Fibroblast of skin of left quadriceps (primary cell): ENCODE data around the gene RETREG1.
"Not testable (repeated sequence)": the region's sequence is repeated elsewhere in the genome, so short reads cannot be mapped to it uniquely, and the experiment has no call there.

Experiments used
- DNase-seq, 2 experiments: peaks; one replicate each; pipeline ENCODE4 v3.0.0-alpha.2; 2013; ENCODE audit warnings: low read depth in 2 of 2

Gene RETREG1, protein sequence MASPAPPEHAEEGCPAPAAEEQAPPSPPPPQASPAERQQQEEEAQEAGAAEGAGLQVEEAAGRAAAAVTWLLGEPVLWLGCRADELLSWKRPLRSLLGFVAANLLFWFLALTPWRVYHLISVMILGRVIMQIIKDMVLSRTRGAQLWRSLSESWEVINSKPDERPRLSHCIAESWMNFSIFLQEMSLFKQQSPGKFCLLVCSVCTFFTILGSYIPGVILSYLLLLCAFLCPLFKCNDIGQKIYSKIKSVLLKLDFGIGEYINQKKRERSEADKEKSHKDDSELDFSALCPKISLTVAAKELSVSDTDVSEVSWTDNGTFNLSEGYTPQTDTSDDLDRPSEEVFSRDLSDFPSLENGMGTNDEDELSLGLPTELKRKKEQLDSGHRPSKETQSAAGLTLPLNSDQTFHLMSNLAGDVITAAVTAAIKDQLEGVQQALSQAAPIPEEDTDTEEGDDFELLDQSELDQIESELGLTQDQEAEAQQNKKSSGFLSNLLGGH

GRCh38 chr5:16616536-16617273 is at the start of gene RETREG1:
RETREG1 (minus strand) TSS chr5:16616997; CDS start chr5:16616971, 26 bp downstream.
- DNase-seq, result no peak

- DNase-seq, result no peak
Measured at GRCh38 chr5:16666130-16666882, 49.5 kb upstream of the RETREG1 start.

- no peak for DNase-seq
Measured at GRCh38 chr5:16665601-16666000, 48.8 kb upstream of the RETREG1 start.

DNA sequence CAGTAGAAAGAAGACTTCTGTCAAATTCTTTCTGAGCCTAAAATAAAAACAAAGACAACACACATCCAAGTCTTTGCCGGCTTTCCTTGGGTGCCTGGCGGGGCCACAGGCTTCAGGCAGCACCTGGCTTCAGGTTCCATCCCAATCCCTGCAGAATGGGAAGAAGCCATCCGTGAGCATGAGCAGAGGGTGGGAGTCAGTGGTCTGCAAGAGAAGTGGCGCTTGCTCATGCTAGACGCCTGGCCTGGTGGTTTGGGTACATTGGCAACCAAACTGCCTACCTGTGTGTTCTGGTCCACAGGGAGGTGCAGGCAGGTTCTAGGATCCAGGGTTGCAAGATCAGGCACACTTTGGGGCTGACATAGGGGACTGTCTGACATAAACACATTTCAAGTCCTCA is 47.6 kb upstream of the RETREG1 start:
- no peak for DNase-seq

- peak in 1 of 2 experiments; percentile 4 for DNase-seq
Measured at GRCh38 chr5:16663840-16664239, 47.0 kb upstream of the RETREG1 start.

DNA sequence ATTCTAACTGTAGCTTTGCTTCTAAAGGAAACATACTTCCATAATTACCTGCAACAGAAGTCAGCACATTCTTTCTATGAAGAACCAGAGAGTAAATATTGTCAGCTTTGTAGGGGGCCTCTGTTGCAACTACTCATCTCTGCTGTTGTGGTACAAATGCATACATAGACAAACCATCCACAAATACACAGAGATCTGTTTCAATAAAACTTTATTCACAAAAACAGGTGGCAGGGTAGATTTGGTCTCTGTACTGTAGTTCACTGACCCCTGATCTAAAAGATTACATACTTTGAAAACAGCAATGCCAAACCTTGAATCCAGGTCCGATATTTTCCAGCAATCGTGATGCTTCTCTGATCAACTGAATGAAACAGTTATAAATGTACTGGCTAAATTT is 44.9 kb upstream of the RETREG1 start:
- DNase-seq, result no peak

DNA sequence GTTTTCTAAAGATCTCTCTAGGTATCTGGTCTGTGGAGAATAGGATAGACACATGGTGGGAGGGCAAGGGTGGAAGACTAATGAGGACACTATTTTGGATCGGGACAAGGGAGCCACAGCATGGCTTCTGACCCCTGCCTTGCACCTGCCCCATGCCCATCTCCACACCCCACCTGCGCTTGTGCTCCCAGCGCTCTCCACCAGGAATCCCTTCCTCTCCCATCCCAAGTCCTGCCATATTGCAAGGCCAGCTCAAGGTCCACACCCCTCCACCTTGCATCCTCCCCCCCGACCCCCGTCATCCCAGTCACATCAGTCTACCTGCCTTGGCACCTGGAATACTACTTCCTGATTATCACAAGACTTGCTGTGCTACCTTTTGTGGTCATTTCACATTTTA is 44.2 kb upstream of the RETREG1 start:
- DNase-seq, result no peak

- no peak for DNase-seq
Measured at GRCh38 chr5:16659536-16659935, 42.7 kb upstream of the RETREG1 start.

- peak in 1 of 2 experiments; percentile 1 for DNase-seq
Measured at GRCh38 chr5:16656561-16657191, 39.9 kb upstream of the RETREG1 start.

GRCh38 chr5:16654647-16655334 is 38.0 kb upstream of the RETREG1 start:
- no peak for DNase-seq

DNA sequence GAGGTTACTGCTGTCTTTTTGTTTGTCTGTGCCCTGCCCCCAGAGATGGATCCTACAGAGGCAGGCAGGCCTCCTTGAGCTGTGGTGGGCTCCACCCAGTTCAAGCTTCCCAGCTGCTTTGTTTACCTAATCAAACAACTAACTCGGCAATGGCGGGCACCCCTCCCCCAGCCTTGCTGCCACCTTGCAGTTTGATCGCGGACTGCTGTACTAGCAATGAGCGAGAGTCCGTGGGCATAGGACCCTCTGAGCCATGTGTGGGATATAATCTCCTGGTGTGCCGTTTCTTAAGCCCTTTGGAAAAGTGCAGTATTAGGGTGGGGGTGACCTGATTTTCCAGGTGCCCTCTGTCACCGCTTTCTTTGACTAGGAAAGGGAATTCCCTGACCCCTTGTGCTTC is 31.9 kb upstream of the RETREG1 start:
- DNase-seq, result not testable (repeated sequence)

DNA sequence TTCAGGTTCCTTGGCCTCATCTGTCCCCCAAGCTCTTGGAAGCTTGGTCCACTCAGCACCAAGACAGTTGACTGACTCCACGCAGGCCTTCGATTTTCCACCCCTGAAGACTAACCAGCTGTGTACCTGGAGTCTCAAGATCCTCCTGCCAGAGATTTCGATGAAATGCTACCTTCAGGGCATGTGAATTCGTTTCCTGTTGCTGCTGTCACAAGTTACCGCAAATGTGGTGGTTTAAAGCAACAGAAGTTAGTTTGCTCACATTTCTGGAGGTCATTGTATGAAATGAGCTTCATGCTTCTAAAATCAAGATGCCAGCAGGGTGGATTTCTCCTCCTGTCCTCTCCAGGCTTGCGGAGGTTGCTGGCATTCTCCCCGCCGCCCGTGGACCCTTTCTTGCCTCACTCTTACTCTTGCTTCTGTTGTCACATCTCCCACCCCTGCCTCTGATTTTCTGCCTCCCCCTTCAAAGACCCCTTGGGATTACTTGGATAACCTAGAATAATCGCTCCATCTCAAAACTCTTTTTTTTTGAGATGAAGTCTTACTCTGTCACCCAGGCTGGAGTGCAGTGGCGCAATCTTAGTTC is 27.6 kb upstream of the RETREG1 start:
- no peak for DNase-seq

- DNase-seq, result no peak
Measured at GRCh38 chr5:16642867-16643266, 26.1 kb upstream of the RETREG1 start.

DNA sequence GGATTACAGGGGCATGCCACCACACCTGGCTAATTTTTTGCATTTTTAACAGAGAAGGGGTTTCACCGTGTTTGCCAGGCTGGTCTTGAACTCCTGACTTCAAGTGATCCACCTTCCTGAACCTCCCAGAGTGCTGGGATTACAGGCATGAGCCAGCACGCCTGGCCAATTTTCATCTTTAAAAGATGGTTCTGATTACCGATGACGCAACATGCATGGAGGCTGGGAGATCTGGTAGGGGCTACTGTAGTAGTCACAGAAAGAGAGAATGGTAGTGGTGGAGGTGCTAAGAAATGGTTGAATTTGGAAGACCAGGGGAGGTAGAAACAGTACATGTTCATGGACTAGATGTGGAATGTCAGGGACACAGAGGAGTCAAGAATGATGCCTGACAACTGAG is 22.4 kb upstream of the RETREG1 start:
- DNase-seq, result no peak

DNA sequence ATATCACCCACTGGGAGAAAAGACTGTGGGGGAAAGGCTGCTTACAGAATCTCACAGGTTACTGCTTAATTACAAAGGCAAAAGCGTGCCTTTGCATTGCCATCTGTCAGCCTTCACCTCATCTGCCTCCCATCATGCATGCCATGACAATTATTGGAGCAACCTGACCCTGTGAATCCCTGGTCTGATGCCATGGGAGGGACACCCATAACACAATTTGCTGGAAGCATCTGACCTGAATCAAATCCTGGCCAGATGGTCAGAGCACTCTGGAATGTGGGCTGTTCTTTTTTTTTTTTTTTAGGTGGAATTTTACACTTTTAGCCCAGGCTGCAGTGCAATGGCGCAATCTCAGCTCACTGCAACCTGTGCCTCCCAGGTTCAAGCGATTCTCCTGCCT is 11.6 kb upstream of the RETREG1 start:
- no peak for DNase-seq

- no peak for DNase-seq
Measured at GRCh38 chr5:16626696-16627264, 10.0 kb upstream of the RETREG1 start.

DNA sequence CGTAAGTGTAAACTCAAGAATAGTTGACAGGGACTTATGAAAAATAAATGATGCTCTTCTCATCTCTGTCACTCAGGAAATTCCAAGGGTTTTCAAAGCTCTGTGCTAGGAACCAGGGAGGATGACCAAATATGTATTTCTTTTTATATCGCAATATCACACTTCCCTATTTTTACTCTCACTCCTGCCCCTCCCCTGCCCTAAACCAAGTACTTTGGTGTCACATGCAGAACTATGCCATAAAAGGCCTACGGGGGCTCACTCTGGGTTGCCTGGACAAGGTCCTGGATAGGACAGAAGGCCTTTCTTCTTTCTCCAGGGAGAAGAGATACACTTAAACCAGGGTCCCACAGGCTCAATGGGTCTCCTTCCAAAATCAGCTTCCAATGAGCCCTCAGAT is 8.3 kb upstream of the RETREG1 start:
- no peak for DNase-seq

DNA sequence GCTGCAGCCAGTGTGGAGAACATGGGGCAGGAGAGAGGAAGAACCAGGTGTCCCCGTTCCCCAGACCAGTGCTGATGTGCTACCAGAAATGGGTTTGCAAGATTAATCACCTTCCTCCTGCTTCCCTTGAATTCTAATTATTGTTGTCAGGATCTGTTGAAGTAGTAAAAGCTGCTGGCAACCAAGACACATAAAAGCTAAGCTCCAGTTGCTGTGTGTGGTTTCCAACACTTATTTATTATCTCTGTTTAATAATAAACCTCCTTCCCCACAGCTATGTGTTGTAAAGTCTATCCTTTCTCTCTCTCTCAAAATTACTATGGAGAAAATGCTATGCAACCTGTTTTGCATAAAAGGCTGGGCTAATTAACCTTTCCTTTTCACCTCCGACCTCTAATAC is 2.3 kb upstream of the RETREG1 start:
- DNase-seq, result no peak

GRCh38 chr5:16618138-16618897 is 1.5 kb upstream of the RETREG1 start:
- no peak for DNase-seq
